Measurements from ENCODE around the gene FNIP2.

Gene FNIP2

DNA sequence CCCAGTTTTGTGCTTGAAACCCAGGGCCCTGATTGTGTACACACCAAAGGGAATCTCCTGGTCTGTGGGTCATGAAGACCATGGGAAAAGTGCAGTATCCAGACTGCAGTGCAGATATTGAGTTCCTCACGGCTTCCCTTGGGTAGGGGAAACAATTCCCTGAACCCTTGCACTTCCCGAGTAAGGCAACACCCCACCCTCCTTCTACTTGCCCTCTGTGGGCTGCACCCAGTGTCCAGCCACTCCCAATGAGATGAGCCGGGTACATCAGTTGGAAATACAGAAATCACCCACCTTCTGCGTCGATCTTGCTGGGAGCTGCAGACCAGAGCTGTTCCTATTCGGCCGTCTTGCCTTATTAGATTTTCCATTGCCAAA, 134.2 kb downstream of the FNIP2 start:
- no peak for DNase-seq (ENCODE audit: extremely low read depth, low read depth)
- H3K4me3 ChIP-seq (replicated peaks; ENCODE audit: low read depth, low read length) = no peak overlapping the region
- TF ChIP-seq, protein P1, sequence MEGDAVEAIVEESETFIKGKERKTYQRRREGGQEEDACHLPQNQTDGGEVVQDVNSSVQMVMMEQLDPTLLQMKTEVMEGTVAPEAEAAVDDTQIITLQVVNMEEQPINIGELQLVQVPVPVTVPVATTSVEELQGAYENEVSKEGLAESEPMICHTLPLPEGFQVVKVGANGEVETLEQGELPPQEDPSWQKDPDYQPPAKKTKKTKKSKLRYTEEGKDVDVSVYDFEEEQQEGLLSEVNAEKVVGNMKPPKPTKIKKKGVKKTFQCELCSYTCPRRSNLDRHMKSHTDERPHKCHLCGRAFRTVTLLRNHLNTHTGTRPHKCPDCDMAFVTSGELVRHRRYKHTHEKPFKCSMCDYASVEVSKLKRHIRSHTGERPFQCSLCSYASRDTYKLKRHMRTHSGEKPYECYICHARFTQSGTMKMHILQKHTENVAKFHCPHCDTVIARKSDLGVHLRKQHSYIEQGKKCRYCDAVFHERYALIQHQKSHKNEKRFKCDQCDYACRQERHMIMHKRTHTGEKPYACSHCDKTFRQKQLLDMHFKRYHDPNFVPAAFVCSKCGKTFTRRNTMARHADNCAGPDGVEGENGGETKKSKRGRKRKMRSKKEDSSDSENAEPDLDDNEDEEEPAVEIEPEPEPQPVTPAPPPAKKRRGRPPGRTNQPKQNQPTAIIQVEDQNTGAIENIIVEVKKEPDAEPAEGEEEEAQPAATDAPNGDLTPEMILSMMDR (IDR thresholded peaks at IDR 0.05; ENCODE audit: low read depth, low read length, missing control alignments) = no peak

DNA sequence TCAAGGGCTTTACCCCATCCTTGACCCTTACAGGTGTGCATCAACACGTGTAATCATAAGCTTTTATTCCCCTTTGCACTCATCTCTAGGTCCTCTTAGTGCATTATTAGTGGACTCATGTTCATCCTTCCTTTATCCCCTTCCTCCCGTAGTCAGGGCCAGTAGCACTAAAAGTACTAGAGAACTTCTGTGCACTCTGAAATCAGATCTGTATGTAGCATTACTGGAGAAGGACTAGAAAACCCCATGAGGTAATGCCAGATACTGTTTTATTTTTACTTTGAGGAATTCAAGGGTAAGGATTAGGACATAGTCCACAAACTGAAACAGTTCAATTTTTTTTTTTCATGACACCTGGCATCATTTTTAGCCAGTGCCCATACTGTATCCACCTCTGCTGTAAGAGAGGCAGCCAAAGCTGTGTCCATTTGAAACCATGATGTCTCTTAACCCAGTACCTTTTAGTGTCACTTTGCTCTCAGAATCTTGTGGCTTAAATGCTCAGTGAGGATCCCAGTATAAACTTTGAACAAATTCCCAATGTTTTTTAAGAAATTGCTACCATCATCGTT, 134.7 kb downstream of the FNIP2 start:
- H3K4me3 ChIP-seq (replicated peaks; ENCODE audit: low read depth, low read length) = no peak overlapping the region
- no peak for DNase-seq (ENCODE audit: extremely low read depth, low read depth)
- TF ChIP-seq, protein P1 (IDR thresholded peaks at IDR 0.05; ENCODE audit: low read depth, low read length, missing control alignments) = no peak

DNA sequence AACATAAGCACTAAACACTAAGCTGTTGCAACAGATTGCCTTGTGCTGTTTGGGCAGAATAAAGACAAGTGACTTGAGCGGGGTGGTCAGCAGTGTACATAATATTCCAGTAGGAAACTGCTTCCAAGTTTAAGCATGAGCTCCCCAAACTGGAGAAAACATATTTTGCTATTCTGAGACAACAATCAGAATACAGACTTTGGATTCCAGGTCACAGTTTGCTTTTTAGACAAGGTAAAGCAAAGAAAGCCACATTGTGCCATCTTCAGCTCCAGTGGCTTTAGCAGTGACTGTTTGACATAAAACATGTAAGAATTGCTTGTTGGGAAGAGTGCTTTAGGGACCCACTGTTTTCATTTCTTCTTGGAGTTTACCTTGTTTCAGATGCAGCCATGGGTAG, 136.0 kb downstream of the FNIP2 start:
- TF ChIP-seq, protein P1 (IDR thresholded peaks at IDR 0.05; ENCODE audit: low read depth, low read length, missing control alignments) = no peak
- H3K4me3 ChIP-seq (replicated peaks; ENCODE audit: low read depth, low read length) = no peak overlapping the region
- no peak for DNase-seq (ENCODE audit: extremely low read depth, low read depth)

- DNase-seq (ENCODE audit: extremely low read depth, low read depth) = no peak
- TF ChIP-seq, protein P1 (IDR thresholded peaks at IDR 0.05; ENCODE audit: low read depth, low read length, missing control alignments) = no peak
- H3K4me3 ChIP-seq (replicated peaks; ENCODE audit: low read depth, low read length) = no peak overlapping the region
Measured at GRCh38 chr4:158906073-158906472, 137.2 kb downstream of the FNIP2 start.

GRCh38 chr4:158912390-158912789, 143.6 kb downstream of the FNIP2 start:
- H3K4me3 ChIP-seq (replicated peaks; ENCODE audit: low read depth, low read length) = no peak overlapping the region
- DNase-seq (ENCODE audit: extremely low read depth, low read depth) = no peak
- TF ChIP-seq, protein P1 (IDR thresholded peaks at IDR 0.05; ENCODE audit: low read depth, low read length, missing control alignments) = no peak

DNA sequence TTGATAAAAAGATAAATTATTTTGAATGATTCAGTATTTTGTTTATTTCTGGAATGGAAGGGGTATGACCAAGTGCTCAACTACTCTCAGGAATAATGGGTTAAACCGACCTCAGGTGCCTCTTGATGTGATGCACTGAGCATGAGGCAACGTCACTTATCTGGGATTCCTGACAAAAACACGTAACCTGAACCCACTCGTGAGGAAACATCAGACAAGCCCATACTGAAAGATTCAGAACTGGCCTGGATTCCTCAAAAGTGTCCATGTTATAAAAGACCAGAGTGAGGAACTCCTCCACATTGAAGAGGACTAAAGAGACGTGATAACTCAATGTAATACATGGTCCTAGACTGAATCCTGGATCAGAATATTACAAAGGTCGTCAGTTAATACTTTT, 144.0 kb downstream of the FNIP2 start:
- no peak overlapping the region for H3K4me3 ChIP-seq (replicated peaks; ENCODE audit: low read depth, low read length)
- no peak for DNase-seq (ENCODE audit: extremely low read depth, low read depth)
- TF ChIP-seq, protein P1 (IDR thresholded peaks at IDR 0.05; ENCODE audit: low read depth, low read length, missing control alignments) = no peak

DNA sequence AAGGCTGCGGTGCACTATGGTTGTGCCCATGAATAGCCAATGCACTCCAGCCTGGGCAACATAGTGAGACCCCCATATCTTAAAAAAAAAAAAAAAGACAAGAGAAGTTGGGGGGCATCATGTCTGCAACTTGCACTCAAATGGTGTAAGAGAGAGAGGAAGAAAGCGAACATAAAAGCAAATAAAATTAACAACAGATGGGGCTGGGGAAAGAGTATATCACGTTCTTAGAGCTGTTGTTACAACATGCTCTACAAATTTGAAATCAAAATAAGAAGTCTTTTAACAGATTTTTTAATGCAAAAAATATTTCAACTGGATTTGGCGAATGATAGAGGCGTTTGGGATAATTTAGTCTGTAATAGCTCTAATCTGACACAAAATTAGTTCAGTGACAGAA, 144.9 kb downstream of the FNIP2 start:
- no peak overlapping the region for H3K4me3 ChIP-seq (replicated peaks; ENCODE audit: low read depth, low read length)
- TF ChIP-seq, protein P1 (IDR thresholded peaks at IDR 0.05; ENCODE audit: low read depth, low read length, missing control alignments) = no peak
- DNase-seq (ENCODE audit: extremely low read depth, low read depth) = no peak

Measured in HFF-Myc (cell line).